SK-N-SH treated with all-trans-retinoic acid at 6 μM for 48 hours (cell line): Measurements from ENCODE around the gene PLXNA4.

Experiments
- ATAC-seq: fragments of 200-7000 bp; cut with Tn5 transposase; 3 replicates; pipeline ENCODE4 v1.9.1; 2020; ENCODE audit warnings: mild to moderate bottlenecking, moderate library complexity
- ARNTL ChIP-seq: fragments of 450-650 bp; formaldehyde crosslinking; IDR thresholded peaks from 2 replicates; pipeline ENCODE4 v1.5.0; 2020; ENCODE audit warnings: low read depth, mild to moderate bottlenecking, moderate library complexity, borderline replicate concordance
- BACH2 ChIP-seq: fragments of 250-450 bp; sonication (Bioruptor Pico); IDR thresholded peaks from 2 replicates; pipeline ENCODE4 v1.9.0; 2021; ENCODE audit warnings: mild to moderate bottlenecking, borderline replicate concordance
- CSDC2 ChIP-seq: fragments of 250-450 bp; sonication (Bioruptor Pico); IDR thresholded peaks from 2 replicates; pipeline ENCODE4 v1.5.0; 2020; ENCODE audit warnings: mild to moderate bottlenecking, moderate library complexity
- ESRRG ChIP-seq: fragments of 250-450 bp; sonication (Bioruptor Pico); IDR thresholded peaks from 2 replicates; pipeline ENCODE4 v1.6.1; 2021; ENCODE audit warnings: mild to moderate bottlenecking
- GLIS3 ChIP-seq: fragments of 250-450 bp; sonication (Bioruptor Pico); IDR thresholded peaks from 2 replicates; pipeline ENCODE4 v1.5.0; 2020; ENCODE audit warnings: mild to moderate bottlenecking, moderate library complexity
- ISL1 ChIP-seq: fragments of 250-450 bp; sonication (Bioruptor Pico); IDR thresholded peaks from 2 replicates; pipeline ENCODE4 v2.1.2; 2022; ENCODE audit warnings: mild to moderate bottlenecking, moderate library complexity
- OSR1 ChIP-seq: fragments of 250-450 bp; sonication (Bioruptor Pico); IDR thresholded peaks from 2 replicates; pipeline ENCODE4 v1.8.0; 2022; ENCODE audit warnings: moderate library complexity, mild to moderate bottlenecking, inconsistent platforms
- PPARA ChIP-seq: fragments of 250-450 bp; sonication (Bioruptor Pico); IDR thresholded peaks from 2 replicates; pipeline ENCODE4 v1.5.0; 2020; ENCODE audit warnings: mild to moderate bottlenecking, borderline replicate concordance
- RARB ChIP-seq: fragments of 250-450 bp; sonication (Bioruptor Pico); IDR thresholded peaks from 2 replicates; pipeline ENCODE4 v1.8.0; 2021; ENCODE audit warnings: mild to moderate bottlenecking, moderate library complexity
- SNAI2 ChIP-seq: fragments of 250-450 bp; sonication (Bioruptor Pico); IDR thresholded peaks from 2 replicates; pipeline ENCODE4 v1.5.0; 2020; ENCODE audit warnings: mild to moderate bottlenecking, moderate library complexity
- TCF4 ChIP-seq: fragments of 250-450 bp; sonication (Bioruptor Pico); IDR thresholded peaks from 2 replicates; pipeline ENCODE4 v1.8.0; 2021; ENCODE audit warnings: mild to moderate bottlenecking, moderate library complexity, borderline replicate concordance
- TOX ChIP-seq: fragments of 250-450 bp; sonication (Bioruptor Pico); IDR thresholded peaks from 2 replicates; pipeline ENCODE4 v1.8.0; 2021; ENCODE audit warnings: mild to moderate bottlenecking, moderate library complexity, borderline replicate concordance
- ZC3H10 ChIP-seq: fragments of 250-450 bp; sonication (Bioruptor Pico); IDR thresholded peaks from 2 replicates; pipeline ENCODE4 v1.5.1; 2021; ENCODE audit warnings: mild to moderate bottlenecking, moderate library complexity
- ZFP3 ChIP-seq: fragments of 250-450 bp; sonication (Bioruptor Pico); IDR thresholded peaks from 2 replicates; pipeline ENCODE4 v1.5.0; 2020; ENCODE audit warnings: mild to moderate bottlenecking, moderate library complexity
- ZFP30 ChIP-seq: fragments of 450-650 bp; formaldehyde crosslinking; IDR thresholded peaks from 2 replicates; pipeline ENCODE4 v1.5.0; 2022; ENCODE audit warnings: mild to moderate bottlenecking, moderate library complexity
- ZNF565 ChIP-seq: fragments of 450-650 bp; formaldehyde crosslinking; conservative IDR thresholded peaks from 2 replicates; pipeline ENCODE4 v1.5.0; 2020; ENCODE audit warnings: low read depth, mild to moderate bottlenecking, moderate library complexity
- ZNF70 ChIP-seq: fragments of 450-650 bp; formaldehyde crosslinking; IDR thresholded peaks from 2 replicates; pipeline ENCODE4 v1.5.0; 2020; ENCODE audit warnings: mild to moderate bottlenecking, moderate library complexity
- ZNF8 ChIP-seq: fragments of 450-650 bp; formaldehyde crosslinking; IDR thresholded peaks from 2 replicates; pipeline ENCODE4 v1.5.0; 2020; ENCODE audit warnings: mild to moderate bottlenecking, moderate library complexity
- TF ChIP-seq, protein P1 (sequence below): fragments of 250-450 bp; sonication (Bioruptor Pico); IDR thresholded peaks from 2 replicates; pipeline ENCODE4 v1.5.1; 2021; ENCODE audit warnings: mild to moderate bottlenecking, moderate library complexity
- TF ChIP-seq, protein P2 (sequence below): fragments of 250-450 bp; sonication (Bioruptor Pico); IDR thresholded peaks from 2 replicates; pipeline ENCODE4 v1.8.0; 2021; ENCODE audit warnings: low read depth, mild to moderate bottlenecking, moderate library complexity, borderline replicate concordance
- TF ChIP-seq, protein P3 (sequence below): fragments of 250-450 bp; sonication (Bioruptor Pico); IDR thresholded peaks from 2 replicates; pipeline ENCODE4 v1.8.0; 2020; ENCODE audit warnings: mild to moderate bottlenecking, moderate library complexity, borderline replicate concordance
- TF ChIP-seq, protein P4 (sequence below): fragments of 250-450 bp; sonication (Bioruptor Pico); IDR thresholded peaks from 2 replicates; pipeline ENCODE4 v1.5.1; 2020; ENCODE audit warnings: low read depth, mild to moderate bottlenecking, moderate library complexity
- TF ChIP-seq, protein P5 (sequence below): fragments of 250-450 bp; sonication (Bioruptor Pico); IDR thresholded peaks from 2 replicates; pipeline ENCODE4 v1.5.0; 2020; ENCODE audit warnings: mild to moderate bottlenecking, moderate library complexity

PLXNA4 gene

DNA sequence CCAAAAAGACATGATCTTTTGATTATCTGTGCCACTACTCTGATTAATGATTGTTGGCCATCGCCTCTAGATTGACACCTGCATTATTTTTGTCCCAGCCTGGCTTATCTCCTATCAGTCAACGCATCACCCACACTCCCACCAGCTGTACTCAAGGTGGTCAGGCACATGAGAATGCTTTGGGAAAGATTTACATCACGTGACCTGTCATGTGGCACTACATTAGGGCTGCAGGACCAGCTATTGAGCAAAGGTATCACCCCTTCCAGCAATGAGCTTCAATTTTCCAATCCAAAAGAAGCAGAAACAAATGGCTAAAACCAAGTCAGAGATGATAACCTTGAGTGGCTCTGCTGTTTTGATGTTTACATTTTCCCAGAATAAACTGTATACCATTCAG lies 204.3 kb downstream of the PLXNA4 start:
- TF ChIP-seq OSR1 (CRISPR knock-in tag) (no peak), ISL1 (CRISPR knock-in tag) (no peak), CSDC2 (CRISPR knock-in tag) (no peak), ARNTL (CRISPR knock-in tag) (no peak), ZNF565 (CRISPR knock-in tag) (no peak), ZFP30 (no peak), ESRRG (CRISPR knock-in tag) (no peak), TOX (CRISPR knock-in tag) (no peak), BACH2 (CRISPR knock-in tag) (no peak), ZFP3 (no peak), ZNF70 (CRISPR knock-in tag) (no peak), PPARA (CRISPR knock-in tag) (no peak), ZC3H10 (CRISPR knock-in tag) (no peak), ZNF8 (CRISPR knock-in tag) (no peak), TCF4 (no peak), GLIS3 (CRISPR knock-in tag) (no peak)
- TF ChIP-seq, protein P1, sequence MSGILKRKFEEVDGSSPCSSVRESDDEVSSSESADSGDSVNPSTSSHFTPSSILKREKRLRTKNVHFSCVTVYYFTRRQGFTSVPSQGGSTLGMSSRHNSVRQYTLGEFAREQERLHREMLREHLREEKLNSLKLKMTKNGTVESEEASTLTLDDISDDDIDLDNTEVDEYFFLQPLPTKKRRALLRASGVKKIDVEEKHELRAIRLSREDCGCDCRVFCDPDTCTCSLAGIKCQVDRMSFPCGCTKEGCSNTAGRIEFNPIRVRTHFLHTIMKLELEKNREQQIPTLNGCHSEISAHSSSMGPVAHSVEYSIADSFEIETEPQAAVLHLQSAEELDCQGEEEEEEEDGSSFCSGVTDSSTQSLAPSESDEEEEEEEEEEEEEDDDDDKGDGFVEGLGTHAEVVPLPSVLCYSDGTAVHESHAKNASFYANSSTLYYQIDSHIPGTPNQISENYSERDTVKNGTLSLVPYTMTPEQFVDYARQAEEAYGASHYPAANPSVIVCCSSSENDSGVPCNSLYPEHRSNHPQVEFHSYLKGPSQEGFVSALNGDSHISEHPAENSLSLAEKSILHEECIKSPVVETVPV (CRISPR knock-in tag): no peak
- TF ChIP-seq, protein P2, sequence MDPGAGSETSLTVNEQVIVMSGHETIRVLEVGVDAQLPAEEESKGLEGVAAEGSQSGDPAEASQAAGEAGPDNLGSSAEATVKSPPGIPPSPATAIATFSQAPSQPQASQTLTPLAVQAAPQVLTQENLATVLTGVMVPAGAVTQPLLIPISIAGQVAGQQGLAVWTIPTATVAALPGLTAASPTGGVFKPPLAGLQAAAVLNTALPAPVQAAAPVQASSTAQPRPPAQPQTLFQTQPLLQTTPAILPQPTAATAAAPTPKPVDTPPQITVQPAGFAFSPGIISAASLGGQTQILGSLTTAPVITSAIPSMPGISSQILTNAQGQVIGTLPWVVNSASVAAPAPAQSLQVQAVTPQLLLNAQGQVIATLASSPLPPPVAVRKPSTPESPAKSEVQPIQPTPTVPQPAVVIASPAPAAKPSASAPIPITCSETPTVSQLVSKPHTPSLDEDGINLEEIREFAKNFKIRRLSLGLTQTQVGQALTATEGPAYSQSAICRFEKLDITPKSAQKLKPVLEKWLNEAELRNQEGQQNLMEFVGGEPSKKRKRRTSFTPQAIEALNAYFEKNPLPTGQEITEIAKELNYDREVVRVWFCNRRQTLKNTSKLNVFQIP (CRISPR knock-in tag): no peak
- TF ChIP-seq, protein P3, sequence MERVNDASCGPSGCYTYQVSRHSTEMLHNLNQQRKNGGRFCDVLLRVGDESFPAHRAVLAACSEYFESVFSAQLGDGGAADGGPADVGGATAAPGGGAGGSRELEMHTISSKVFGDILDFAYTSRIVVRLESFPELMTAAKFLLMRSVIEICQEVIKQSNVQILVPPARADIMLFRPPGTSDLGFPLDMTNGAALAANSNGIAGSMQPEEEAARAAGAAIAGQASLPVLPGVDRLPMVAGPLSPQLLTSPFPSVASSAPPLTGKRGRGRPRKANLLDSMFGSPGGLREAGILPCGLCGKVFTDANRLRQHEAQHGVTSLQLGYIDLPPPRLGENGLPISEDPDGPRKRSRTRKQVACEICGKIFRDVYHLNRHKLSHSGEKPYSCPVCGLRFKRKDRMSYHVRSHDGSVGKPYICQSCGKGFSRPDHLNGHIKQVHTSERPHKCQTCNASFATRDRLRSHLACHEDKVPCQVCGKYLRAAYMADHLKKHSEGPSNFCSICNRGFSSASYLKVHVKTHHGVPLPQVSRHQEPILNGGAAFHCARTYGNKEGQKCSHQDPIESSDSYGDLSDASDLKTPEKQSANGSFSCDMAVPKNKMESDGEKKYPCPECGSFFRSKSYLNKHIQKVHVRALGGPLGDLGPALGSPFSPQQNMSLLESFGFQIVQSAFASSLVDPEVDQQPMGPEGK (CRISPR knock-in tag): no peak
- TF ChIP-seq, protein P4, sequence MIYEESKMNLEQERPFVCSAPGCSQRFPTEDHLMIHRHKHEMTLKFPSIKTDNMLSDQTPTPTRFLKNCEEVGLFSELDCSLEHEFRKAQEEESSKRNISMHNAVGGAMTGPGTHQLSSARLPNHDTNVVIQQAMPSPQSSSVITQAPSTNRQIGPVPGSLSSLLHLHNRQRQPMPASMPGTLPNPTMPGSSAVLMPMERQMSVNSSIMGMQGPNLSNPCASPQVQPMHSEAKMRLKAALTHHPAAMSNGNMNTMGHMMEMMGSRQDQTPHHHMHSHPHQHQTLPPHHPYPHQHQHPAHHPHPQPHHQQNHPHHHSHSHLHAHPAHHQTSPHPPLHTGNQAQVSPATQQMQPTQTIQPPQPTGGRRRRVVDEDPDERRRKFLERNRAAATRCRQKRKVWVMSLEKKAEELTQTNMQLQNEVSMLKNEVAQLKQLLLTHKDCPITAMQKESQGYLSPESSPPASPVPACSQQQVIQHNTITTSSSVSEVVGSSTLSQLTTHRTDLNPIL (CRISPR knock-in tag): no peak
- ATAC-seq: no peak

DNA sequence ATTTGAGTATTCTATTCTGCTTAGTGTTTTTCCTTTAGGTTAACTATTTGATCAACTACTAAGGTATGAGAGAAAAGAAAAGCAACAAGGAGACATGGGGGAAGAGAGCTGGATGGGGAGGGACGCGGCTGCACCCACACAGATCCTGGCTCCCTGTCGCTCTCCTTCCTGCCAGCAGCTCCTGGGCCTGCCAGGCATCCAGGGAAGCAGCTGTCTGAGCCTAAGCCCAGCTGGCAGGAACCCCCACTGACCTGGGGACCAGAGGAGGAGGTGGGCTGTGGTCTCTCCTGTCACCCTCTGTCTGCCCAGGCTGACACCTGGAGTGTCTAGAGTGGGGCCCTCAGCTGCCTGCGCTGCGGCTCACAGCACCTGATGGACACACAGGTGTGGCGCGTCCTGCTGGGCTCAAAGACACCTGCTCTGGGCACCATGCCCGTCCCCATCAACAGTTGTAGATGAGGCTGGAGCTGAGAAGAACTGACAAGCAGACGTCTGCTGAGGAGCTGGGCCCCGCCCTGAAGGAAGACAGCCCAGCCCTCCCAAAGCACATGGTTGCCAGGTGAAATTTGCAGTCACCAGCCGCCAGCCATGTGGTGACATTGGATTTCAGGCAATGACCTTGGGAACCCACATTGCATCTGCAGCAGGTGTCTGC lies 207.9 kb downstream of the PLXNA4 start:
- no peak for ATAC-seq
- TF ChIP-seq, protein P5, sequence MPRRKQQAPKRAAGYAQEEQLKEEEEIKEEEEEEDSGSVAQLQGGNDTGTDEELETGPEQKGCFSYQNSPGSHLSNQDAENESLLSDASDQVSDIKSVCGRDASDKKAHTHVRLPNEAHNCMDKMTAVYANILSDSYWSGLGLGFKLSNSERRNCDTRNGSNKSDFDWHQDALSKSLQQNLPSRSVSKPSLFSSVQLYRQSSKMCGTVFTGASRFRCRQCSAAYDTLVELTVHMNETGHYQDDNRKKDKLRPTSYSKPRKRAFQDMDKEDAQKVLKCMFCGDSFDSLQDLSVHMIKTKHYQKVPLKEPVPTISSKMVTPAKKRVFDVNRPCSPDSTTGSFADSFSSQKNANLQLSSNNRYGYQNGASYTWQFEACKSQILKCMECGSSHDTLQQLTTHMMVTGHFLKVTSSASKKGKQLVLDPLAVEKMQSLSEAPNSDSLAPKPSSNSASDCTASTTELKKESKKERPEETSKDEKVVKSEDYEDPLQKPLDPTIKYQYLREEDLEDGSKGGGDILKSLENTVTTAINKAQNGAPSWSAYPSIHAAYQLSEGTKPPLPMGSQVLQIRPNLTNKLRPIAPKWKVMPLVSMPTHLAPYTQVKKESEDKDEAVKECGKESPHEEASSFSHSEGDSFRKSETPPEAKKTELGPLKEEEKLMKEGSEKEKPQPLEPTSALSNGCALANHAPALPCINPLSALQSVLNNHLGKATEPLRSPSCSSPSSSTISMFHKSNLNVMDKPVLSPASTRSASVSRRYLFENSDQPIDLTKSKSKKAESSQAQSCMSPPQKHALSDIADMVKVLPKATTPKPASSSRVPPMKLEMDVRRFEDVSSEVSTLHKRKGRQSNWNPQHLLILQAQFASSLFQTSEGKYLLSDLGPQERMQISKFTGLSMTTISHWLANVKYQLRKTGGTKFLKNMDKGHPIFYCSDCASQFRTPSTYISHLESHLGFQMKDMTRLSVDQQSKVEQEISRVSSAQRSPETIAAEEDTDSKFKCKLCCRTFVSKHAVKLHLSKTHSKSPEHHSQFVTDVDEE (CRISPR knock-in tag): no peak
- TF ChIP-seq OSR1 (CRISPR knock-in tag) (no peak), ISL1 (CRISPR knock-in tag) (no peak), ZNF8 (CRISPR knock-in tag) (no peak), SNAI2 (CRISPR knock-in tag) (no peak), ZC3H10 (CRISPR knock-in tag) (no peak), ZNF70 (CRISPR knock-in tag) (no peak), ZFP30 (no peak), ZNF565 (CRISPR knock-in tag) (no peak), PPARA (CRISPR knock-in tag) (no peak), ZFP3 (no peak), CSDC2 (CRISPR knock-in tag) (no peak), RARB (CRISPR knock-in tag) (no peak), GLIS3 (CRISPR knock-in tag) (no peak), TCF4 (no peak), TOX (CRISPR knock-in tag) (no peak)
- TF ChIP-seq, protein P4 (CRISPR knock-in tag): no peak
- TF ChIP-seq, protein P3 (CRISPR knock-in tag): no peak
- TF ChIP-seq, protein P1 (CRISPR knock-in tag): no peak
- TF ChIP-seq, all 23 proteins: peak for 0
